Subcutaneous adipose tissue (tissue), 4 donors: ENCODE measurements around the gene HPSE2. TPM values are rescaled to one million over a fixed set of nuclear protein-coding genes. Genes with fewer than 3 reads are reported as not detected.

Experiments used
- total RNA-seq, 4 donors: library from RNA; depleted of rRNA; stranded (reverse); fragments of >200 nt; gene quantifications; one replicate each; pipeline ENCODE4 v1.1.0, GENCODE V29; 2016
- TF ChIP-seq, protein P1 (sequence below): fragments of 450-650 bp; IDR thresholded peaks from one replicate; pipeline ENCODE4 v1.5.1; 2016; ENCODE audit warnings: low read depth, mild to moderate bottlenecking, control low read depth, antibody characterized with exemption, moderate library complexity

Gene HPSE2
- total RNA-seq, 4 donors from 2014 or later, result 0.34 to 3.2 (median 0.71) TPM

DNA sequence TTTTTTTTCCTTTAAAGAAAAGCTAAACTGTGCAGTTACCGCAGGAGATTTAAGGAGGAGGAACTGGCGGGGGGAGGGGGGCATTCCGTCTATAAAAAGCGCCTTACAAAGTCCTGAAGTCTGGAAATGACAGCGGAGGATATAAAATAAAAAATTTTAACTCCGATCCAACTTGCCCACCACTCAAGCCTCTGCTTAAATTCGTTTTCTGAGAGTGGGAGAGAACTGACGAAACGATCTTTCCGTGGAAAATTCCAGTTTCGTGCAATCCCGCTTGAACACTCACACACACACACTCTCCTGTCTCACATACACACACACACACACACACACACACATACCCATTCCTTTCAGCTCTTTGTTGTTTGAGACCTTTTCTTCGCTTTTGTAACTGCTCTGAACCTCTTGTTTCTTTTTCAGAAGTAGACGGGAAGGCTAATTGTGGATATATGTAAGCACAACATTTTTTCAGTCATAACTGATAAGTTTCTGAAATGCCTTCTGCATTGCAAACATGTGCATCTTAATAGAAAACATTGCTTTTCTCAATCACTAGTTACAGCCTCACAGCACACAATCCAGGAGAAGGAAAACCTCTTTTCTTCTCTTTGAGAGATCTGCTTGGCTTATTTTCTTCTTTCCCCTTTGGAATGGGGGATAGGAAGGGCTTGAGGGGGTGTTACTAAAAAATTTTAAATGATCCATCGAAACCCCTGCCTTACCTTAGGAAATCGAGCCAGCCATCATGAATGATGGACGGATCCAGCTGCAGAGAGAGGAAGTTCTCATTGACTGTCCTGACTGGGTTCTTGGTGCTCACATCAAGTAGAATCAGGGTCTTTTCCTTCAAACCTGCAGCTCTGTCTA, 628 bp downstream of the HPSE2 start:
- TF ChIP-seq, protein P1, sequence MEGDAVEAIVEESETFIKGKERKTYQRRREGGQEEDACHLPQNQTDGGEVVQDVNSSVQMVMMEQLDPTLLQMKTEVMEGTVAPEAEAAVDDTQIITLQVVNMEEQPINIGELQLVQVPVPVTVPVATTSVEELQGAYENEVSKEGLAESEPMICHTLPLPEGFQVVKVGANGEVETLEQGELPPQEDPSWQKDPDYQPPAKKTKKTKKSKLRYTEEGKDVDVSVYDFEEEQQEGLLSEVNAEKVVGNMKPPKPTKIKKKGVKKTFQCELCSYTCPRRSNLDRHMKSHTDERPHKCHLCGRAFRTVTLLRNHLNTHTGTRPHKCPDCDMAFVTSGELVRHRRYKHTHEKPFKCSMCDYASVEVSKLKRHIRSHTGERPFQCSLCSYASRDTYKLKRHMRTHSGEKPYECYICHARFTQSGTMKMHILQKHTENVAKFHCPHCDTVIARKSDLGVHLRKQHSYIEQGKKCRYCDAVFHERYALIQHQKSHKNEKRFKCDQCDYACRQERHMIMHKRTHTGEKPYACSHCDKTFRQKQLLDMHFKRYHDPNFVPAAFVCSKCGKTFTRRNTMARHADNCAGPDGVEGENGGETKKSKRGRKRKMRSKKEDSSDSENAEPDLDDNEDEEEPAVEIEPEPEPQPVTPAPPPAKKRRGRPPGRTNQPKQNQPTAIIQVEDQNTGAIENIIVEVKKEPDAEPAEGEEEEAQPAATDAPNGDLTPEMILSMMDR, result no peak

DNA sequence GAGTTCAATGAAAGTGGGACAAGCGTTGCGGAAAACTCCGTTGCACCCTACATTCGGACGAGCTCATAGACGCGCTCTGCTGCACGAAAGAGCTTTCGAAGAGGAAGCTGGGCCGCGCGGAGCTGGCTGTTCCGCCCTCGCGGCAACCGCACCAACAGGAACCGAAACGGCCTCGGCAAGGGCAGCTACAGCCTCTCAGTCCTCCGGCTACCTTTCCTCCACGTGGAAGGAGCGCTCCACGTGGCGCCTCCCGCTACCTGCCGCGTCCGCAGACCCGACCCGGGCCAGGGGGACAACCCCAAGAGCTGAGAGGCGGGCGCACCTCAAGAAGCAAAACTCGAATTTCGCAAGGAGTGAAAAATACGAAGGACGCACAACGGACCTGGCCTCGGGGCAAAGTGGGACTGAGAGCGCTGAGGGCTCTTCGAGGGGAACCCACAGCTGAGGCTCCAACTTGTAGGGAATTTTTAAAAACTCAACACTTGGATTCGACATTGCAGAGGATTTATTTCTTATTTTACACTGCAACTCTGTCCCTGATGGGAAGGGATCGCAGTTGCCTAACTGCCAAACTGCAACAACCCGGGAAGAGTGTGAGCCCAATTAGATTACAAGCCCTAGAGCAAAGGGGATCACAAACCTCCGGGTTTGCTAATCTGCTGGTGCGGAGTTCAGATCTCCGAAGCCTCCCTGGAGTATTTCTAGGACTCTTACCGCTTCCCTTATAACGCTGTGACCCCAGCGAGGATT, 1.4 kb downstream of the HPSE2 start:
- TF ChIP-seq, protein P1, result no peak

DNA sequence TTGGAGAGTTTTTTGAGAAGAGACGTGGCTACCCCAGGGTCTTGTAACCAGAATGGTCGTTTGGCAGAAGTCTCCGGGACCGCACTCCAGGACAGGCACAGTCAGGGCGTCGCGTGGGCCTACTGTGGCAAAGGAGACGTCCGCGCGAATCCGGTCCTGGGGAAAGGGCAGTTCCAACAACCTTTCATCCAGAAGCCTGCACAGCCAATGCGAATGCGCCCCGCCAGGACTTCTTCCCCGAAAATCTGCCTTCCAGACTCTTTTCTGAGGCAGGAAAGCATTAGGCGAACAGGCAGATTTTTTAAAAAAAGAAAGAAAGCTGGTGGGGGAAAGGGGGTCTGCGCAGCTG, 2.0 kb downstream of the HPSE2 start:
- TF ChIP-seq, protein P1, result no peak

DNA sequence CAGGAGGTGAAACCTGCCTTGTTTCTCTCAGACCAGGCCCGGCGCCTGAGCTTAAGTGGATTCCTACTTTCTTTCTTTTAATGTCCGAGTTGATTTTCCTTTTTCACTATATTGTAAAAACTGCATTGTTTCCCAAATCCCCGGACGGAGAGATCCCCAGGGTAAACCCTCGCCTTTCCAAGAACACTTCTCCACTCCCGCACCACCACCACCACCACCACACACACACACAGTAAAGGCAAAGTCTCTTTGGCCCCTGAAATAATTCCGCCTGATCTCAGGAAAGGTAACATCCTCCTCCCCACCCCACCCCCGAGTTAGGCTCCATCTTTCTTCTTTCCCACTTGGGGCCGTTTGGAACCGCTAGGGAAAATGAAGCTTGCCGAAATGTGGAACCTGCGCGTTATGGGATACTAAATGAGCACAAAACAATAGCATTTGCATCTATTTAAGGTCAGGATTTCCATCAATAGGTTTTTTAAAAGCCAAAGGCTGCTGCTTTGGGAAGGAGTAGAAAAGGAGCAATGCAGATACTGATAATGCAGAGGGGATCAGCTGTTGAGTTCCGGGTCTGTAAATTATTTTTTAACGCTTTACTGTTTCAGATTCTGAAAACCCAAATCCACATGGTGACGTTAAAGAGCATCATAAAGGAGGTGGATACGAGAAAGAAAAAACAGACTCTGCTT, 2.5 kb downstream of the HPSE2 start:
- TF ChIP-seq, protein P1, result no peak

DNA sequence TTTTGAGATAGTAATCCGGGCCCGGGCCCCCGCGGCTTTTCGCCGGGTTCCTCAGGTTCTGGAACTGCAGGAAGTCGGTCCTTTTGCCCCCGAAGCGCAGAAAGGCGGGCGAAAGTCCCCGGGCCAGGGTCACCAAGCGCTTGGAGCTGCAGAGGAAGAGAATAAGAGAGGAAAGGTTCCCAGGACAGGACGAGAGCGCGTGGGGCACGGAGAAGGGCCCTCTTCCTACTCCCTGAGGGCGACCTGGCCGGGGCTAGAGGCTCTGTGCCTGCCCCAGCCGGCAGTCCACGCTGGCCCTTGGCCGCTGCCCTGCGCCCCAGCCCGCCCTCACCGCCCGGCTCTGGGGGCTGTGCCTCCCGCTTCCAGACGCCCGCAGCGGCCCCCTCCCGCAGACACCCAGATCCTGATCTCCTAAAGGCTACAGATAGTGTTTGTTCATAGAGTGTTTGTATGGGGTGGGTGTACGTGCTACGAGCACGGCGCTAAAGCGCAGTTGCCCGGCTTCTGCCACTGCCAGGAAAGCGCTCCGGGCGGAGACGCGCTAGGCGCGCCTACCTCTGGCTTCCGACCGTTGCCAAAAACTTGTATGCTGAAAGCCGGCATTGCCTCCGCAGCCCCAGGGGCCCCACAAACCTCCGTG, 3.2 kb downstream of the HPSE2 start:
- TF ChIP-seq, protein P1, result no peak

DNA sequence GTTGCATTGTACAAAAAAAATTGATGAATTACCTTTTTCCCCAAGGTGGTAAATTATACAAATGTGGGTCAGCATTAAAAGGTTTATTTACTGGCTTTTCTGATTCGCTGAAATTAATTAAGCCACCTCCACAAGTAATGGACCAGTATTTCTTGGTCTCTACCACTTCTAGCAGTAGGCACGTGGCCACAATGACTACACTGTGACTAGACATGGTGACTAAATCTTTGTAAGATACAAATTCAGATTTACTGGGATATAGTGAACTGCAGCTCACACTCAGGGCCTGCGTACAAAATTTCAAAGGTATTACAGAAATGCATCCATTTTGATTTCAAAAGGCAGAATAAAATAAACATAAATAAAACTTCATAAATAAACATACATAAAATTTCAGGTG, 10.9 kb downstream of the HPSE2 start:
- TF ChIP-seq, protein P1, result no peak
